ENCODE data around the gene AVL9. TPM values are rescaled to one million over a fixed set of nuclear protein-coding genes. Genes with fewer than 3 reads are reported as not detected.

AVL9 gene
- total RNA-seq, 1 experiment from 2014 or later = 9.3 TPM

DNA sequence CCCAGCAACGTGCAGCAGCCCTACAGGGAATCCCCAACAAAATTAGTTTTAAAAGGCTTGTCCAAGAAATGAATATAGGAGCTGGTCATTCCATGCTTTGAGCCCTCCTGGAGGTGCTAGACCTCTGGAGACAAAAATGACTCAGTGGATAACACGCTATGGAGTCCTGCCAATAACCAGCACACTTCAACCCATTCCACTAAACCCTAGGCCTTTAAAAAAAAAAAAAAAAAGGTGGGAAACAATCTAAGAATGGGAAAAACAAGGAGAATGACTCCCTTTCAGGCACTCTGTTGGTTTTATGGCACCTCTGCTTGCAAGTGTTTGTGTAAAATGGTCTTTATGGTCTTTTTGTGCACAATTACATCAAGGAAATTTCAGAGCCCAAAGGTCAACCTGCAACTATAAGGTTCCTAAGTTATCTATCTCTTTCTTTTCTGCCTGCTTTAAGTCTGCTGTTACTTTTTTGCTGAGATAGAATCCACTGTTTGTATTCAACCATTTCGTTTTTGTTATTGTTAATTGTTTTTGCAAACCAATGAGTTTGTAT lies 21.3 kb downstream of the AVL9 start:
- Histone ChIP-seq H3K27me3 (no peaks in the 10 kb centered on the region), H3K4me3 (no peak overlapping the region), H3K36me3 (peaks cover 61% of the 10 kb centered on the region), H3K9me3 (peaks cover 39% of the 10 kb centered on the region)
- DNase-seq = no peak

DNA sequence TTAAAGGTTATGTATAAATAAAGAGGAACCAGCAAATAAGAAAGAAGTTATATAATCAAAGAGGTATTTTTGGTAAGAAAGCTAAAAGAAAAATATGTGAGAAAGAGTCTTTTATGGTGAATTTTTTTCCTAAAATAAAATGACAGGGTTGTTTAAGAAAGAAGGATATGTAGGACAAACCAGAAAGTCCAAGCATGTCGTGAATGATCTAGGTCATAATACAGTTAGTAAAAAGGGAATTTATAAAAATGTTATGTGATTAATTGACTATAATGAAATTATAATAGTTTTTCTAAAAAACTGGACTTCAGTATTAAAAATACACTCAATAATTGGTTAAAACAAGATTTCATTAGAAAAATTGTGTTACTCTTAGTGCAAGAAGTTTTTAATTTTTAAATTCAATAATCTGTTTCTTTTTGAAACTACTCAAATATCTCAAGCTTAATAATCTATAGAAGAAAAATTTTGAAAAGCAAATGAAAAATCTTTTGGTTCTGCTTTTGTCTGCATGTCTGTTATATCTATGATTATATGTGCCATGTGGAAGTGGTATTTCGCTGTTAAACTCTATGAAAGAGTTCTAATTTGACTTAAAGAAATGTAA lies 23.3 kb downstream of the AVL9 start:
- peaks cover 57% of the 10 kb centered on the region for H3K36me3 ChIP-seq
- H3K9me3 ChIP-seq = peaks cover 39% of the 10 kb centered on the region
- DNase-seq = no peak
- no peaks in the 10 kb centered on the region for H3K27me3 ChIP-seq
- H3K4me3 ChIP-seq = no peak overlapping the region

DNA sequence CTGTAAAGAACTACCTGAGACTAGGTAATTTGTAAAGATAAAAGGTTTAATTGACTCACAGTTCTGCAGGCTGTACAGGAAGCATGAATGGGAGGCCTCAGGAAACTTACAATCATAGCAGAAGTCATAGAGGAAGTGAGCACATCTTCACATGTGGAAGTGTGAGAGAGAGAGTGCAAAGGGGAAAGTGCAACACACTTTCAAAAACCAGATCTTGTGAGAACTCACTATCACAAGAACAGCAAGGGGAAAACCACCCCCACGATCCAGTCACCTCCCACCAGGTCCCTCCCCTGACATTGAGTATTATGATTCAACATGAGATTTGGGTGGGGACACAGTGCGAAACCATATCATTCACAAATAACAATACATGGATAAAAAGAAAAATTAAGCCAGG lies 24.5 kb downstream of the AVL9 start:
- no peak overlapping the region for H3K4me3 ChIP-seq
- peaks cover 53% of the 10 kb centered on the region for H3K36me3 ChIP-seq
- H3K9me3 ChIP-seq = peaks cover 39% of the 10 kb centered on the region
- no peak for DNase-seq
- H3K27me3 ChIP-seq = no peaks in the 10 kb centered on the region

DNA sequence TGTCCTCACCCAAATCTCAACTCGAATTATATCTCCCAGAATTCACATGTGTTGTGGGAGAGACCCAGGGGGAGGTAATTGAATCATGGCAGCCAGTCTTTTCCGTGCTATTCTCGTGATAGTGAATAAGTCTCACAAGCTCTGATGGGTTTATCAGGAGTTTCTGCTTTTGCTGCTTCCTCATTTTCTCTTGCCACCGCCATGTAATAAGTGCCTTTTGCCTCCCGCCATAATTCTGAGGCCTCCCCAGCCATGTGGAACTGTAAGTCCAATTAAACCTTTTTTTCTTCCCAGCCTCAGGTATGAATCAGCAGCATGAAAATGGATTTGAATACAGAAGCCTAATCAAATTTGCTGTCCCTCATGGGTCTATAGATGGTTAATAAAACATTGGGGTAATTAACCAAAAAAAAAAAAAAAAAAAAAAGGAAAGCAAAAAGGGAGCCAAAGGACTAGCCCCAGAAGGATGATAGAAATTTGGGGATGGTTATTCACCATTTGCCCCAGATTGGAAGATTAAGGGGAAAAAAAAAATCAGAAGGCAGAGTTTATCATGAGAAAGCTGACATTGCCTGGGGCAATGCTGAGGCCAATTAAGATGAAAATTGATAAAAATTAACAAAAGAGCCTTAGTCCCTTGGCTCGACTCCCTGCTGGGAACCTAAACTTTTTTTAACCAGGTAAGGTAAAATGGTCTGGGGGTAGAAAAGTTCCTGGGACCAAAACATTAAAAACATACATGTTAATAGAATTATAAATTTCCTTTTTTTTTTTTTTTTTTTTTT lies 27.6 kb downstream of the AVL9 start:
- Histone ChIP-seq H3K9me3 (peaks cover 28% of the 10 kb centered on the region), H3K27me3 (no peaks in the 10 kb centered on the region), H3K4me3 (no peak overlapping the region), H3K36me3 (peaks cover 37% of the 10 kb centered on the region)
- DNase-seq = no peak

DNA sequence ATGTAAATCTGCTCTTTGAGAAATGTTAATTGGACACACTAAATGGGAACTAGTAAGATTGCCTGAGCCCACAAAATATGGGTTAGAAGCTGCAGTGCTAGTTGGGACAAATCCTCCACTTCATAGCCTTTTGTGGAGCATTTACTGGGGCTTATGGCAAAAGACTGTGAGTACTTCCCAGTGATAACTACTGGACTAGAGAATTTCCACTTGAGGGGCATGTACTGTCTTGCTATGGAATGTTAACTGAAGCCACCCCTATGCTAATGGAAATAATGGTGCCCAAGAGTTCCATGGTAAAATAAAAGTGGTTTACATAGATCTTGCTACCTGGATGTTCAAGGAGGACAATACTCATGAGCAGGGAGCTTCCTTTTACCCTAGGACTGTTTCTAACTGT lies 29.3 kb downstream of the AVL9 start:
- Histone ChIP-seq H3K4me3 (no peak overlapping the region), H3K27me3 (no peaks in the 10 kb centered on the region), H3K36me3 (peaks cover 25% of the 10 kb centered on the region), H3K9me3 (peaks cover 13% of the 10 kb centered on the region)
- DNase-seq = no peak

DNA sequence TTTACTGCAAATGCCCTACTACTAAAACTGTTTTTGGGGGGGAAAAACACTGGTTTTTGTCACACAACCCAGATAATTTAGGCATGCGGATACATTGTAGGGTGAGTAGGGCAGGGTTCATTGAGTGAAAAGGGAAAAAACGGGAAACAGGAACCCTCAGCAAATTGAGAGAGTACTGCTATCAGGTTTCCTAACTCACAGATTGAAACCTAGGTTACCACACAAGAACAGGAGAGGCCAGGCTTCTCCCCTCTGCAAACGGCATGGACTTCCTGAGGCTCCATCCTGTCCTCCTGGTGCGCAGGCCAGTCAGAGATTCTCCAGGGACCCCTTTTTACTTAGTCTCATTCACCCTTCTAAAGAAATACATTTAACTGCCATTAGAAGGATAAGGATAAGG lies 30.6 kb downstream of the AVL9 start:
- H3K4me3 ChIP-seq = no peak overlapping the region
- no peaks in the 10 kb centered on the region for H3K27me3 ChIP-seq
- DNase-seq = no peak
- H3K9me3 ChIP-seq = peaks cover 2% of the 10 kb centered on the region; the same call in 1 of the 2 replicates
- H3K36me3 ChIP-seq = peaks cover 15% of the 10 kb centered on the region

DNA sequence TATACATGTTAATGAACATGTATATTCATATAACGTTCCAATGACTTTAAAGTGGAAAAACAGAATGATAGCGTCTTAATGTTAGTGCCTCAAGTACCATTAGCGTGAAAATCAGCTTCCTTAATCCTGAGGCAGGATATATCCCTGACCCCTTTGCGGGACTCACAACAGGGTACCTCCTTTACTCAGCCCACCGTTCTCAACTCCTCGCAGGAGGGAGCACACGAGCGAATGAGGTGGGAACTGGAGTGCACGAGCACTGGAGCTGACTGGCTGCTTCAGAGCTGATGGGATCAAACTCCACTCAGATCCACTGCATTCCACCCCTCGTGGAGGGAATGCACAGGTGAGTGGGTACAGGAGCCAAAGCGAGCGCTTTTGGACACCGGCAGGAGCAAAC lies 36.1 kb downstream of the AVL9 start:
- H3K27me3 ChIP-seq = no peaks in the 10 kb centered on the region
- peaks cover 7% of the 10 kb centered on the region for H3K36me3 ChIP-seq
- H3K4me3 ChIP-seq = no peak overlapping the region
- no peaks in the 10 kb centered on the region for H3K9me3 ChIP-seq
- no peak for DNase-seq

DNA sequence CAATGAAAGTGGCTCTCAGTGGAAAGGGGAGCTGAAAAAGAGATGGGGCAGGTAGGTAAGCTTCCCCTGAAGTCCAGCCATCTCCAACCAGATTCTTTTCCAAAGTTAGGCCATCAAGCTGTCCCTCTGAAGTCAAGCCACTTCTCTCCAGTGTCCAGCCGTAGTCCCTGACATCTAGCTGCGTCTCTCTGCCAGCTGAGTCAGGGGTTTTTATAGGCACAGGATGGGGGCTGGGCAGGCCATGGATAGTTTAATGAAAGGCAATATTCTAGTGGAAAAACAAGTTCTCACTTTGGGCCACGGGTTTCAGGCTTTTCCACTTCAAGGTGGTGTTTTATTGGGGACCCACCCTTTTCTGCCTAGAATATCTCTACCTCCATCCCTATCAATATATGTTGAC lies 36.8 kb downstream of the AVL9 start:
- no peaks in the 10 kb centered on the region for H3K9me3 ChIP-seq
- no peak overlapping the region for H3K4me3 ChIP-seq
- no peak for DNase-seq
- H3K36me3 ChIP-seq = peaks cover 7% of the 10 kb centered on the region
- H3K27me3 ChIP-seq = no peaks in the 10 kb centered on the region

DNA sequence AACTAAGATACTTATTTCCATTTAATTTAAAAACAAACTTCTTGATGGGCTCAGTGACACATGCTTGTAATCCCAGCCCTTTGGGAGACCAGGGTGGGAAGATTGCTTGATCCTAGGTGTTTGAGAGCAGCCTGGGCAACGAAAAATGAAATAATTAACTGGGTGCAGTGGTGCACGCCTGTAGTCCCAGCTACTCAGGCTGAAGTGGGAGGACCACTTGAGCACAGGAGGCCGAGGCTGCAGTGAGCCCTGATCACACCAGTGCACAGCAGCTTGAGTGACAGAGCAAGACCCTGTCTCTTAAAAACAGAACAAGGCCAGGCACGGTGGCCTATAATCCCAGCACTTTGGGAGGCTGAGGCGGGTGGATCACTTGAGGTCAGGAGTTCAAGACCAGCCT lies 37.4 kb downstream of the AVL9 start:
- H3K36me3 ChIP-seq = peaks cover 7% of the 10 kb centered on the region
- DNase-seq = no peak
- no peak overlapping the region for H3K4me3 ChIP-seq
- no peaks in the 10 kb centered on the region for H3K27me3 ChIP-seq
- no peaks in the 10 kb centered on the region for H3K9me3 ChIP-seq

DNA sequence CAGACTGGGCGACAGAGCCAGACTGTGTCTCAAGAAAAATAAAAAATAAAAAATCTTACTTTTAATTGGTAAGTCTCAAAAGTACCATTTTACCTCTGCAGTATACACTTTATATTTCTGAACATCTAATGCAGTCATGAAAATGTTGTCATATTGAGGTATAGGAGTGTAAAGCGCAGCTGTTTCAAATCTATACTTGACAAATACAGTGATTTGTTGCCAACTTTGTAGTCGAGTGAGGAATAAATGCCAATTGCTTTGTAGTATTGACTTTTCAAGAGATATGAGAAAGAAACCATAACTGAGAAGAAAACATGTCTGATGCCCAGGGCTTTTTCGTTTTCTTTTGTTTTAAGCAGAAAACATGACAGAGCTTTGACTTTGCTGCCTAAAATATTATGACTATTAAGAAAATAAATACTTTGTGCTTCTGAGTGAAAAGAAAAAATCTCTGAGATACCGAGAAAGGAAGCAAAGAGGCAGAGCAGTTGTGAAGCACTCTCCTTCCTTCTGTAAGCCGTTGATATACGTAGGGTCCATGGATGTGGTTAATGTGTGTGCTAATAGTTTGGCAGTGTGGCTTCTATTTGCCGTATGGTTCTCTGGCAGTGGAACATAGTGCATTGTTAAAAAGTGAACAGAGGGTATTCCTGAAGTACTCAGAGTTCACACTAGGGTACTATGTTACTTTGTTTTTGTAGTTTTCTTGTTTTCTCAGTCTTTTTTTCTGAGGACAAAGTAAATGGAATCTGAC lies 38.2 kb downstream of the AVL9 start:
- no peak overlapping the region for H3K4me3 ChIP-seq
- H3K9me3 ChIP-seq = no peaks in the 10 kb centered on the region
- H3K36me3 ChIP-seq = peaks cover 7% of the 10 kb centered on the region
- H3K27me3 ChIP-seq = no peaks in the 10 kb centered on the region
- no peak for DNase-seq

DNA sequence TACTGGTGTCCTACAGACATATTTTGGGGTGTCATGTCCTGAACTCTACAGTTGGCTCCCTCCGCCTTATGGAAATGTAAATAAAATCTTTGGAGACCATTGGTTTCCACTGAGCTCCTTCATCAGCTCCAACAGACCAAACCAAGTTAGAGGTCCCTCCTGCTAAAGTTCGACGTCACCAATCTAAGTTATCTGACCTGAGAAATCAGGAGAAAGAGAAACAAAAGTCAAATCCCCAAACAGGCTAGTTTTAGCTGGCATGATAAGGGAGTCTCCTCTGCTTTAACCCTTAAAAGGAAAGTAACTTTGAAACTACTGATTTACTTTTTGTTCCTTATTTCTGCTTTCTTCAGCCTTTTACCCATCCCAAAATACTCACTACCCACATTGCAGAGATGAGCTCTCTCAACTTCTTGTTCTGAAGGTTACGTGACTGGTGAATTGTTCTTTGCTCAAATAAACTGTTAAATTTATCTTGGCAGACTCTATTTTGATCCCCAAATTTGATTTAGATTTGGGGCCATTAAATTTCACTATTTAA lies 39.9 kb downstream of the AVL9 start:
- DNase-seq = no peak

DNA sequence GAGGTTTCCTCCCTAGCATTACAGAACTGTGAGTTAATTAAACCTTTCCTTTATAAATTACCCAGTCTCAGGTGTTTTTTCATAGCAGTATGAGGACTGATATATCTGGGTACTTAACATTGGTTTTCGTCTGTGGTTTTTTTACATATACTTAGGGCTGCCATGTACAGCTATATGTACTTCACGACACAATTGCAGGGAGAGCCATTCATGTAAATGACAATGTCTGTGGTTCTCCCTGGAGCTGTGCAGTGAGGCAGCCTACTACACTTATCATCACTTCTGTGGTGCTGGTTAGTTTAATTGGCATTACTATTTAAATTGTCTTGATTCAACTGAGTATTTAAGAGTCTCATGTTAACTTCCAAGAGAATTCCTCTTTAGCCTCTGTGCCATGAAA lies 40.7 kb downstream of the AVL9 start:
- Histone ChIP-seq H3K27me3 (no peaks in the 10 kb centered on the region), H3K36me3 (peaks cover 7% of the 10 kb centered on the region), H3K4me3 (no peak overlapping the region), H3K9me3 (no peaks in the 10 kb centered on the region)
- DNase-seq = no peak

More for the DNA sequence above, 39.9 kb downstream of the AVL9 start:
- Histone ChIP-seq H3K9me3 (no peaks in the 10 kb centered on the region), H3K27me3 (no peaks in the 10 kb centered on the region), H3K36me3 (peaks cover 7% of the 10 kb centered on the region), H3K4me3 (no peak overlapping the region)

DNA sequence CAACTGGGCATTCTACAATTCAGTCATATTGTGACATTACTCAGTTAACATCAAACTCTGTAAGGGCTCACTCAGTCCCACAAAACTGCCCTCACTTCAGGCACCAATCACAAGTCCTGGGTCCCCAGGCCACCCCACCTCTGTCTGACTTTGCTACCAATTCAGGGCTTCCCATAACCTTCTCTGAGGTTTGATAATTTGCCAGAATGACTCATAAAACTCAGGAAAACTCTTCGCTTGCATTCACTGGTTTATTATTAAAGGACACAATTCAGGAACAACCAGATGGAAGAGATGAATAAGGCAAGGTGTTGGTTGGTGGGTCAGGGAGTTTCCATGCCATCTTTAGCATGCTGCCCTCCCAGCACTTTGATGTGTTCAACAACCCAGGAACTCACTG lies 41.3 kb downstream of the AVL9 start:
- Histone ChIP-seq H3K9me3 (no peaks in the 10 kb centered on the region), H3K27me3 (no peaks in the 10 kb centered on the region), H3K4me3 (no peak overlapping the region), H3K36me3 (peaks cover 5% of the 10 kb centered on the region)
- no peak for DNase-seq

DNA sequence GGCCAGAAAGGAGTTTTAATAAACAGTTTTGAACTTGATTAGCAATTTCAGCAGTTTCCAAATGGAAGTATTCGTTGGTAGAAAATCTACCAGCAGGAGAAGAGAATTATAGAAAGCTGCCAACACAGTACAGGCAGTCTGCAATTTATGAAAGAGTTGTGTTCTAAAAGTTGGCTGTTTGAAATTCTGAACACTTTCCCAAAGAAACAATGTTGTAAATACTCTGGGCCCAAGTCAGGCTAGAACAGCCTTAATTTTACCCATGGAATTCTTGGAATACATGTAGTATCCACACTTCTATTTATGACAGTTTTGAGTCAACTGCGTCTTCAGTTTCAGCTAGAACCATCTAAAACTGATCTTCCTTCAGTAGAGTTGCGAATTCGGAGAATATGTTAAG lies 42.5 kb downstream of the AVL9 start:
- H3K4me3 ChIP-seq = no peak overlapping the region
- peaks cover 2% of the 10 kb centered on the region for H3K36me3 ChIP-seq

DNA sequence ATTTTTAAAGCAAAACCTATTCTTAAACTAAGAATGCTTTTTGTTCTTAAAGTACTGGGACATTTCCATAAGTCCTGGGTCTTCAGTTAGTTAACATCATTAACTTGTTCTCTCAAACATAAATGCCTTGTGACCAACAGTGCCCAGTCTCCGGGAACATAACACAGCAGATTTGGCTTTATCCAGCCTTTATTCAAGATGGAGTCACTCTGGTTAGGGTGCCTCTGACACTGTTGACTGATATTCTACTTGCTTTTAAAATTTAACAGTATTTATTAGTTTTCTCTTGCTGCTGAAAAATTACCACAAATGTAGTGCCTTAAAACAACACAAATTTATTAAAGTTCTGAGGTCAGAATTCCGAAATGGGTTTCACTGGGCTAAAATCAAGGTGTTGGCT lies 44.1 kb downstream of the AVL9 start:
- DNase-seq = no peak
- Histone ChIP-seq H3K9me3 (no peaks in the 10 kb centered on the region), H3K27me3 (no peaks in the 10 kb centered on the region)

More for the DNA sequence above, 42.5 kb downstream of the AVL9 start:
- no peak for DNase-seq
- Histone ChIP-seq H3K27me3 (no peaks in the 10 kb centered on the region), H3K9me3 (no peaks in the 10 kb centered on the region)

DNA sequence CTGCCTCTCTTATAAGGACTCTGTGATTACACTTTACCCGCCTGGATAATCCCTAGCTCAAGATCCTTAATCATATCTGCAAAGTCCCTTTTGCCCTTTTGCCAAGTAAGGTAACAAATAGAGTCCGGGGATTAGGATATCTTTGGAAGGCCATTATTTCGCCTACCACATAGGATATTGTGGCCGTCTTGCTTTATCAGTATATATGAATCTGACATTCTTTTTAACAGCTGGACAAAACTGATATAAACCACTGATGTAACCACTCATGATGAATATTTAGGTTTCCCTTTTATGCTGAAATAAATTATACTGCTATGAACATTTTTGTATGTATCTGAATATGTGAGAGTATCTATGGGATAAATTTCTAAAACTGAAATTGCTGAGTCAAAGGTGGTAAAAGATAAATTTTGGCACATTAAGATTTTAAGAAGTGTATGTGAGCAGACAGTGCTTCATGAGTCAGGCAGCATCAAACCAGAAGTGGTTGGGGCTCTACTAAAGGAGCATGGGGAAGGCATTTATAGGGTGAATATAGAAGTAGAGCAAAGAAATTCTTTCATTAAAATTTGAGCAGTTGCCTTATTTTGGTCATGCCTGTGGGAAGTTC lies 44.7 kb downstream of the AVL9 start:
- no peak for DNase-seq
- peaks cover 10% of the 10 kb centered on the region for H3K36me3 ChIP-seq
- H3K27me3 ChIP-seq = no peaks in the 10 kb centered on the region
- H3K9me3 ChIP-seq = no peaks in the 10 kb centered on the region
- H3K4me3 ChIP-seq = no peak overlapping the region

More for the DNA sequence above, 44.1 kb downstream of the AVL9 start:
- Histone ChIP-seq H3K4me3 (no peak overlapping the region), H3K36me3 (peaks cover 7% of the 10 kb centered on the region)

DNA sequence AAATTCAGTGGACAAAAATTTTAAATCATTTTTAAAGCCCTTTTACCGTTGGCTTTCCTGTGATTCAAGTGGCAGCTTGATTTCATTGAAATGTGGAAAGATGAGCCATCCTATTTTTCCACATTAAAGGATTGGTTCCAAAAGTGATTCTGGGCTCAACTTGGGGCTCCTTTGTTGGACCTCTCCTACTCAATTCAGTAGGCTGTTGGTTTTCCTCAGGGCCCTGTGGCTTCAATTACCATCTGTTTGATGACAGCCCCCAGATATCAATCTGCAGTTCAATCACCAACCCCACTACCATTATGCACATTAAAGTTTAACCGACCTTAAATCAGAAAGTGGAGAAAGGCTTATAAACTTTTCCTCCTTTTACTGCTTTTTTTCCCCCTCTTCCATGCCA lies 47.3 kb downstream of the AVL9 start:
- Histone ChIP-seq H3K4me3 (no peak overlapping the region), H3K9me3 (no peaks in the 10 kb centered on the region), H3K27me3 (no peaks in the 10 kb centered on the region), H3K36me3 (peaks cover 19% of the 10 kb centered on the region)
- DNase-seq = no peak

Measured in MG63 (cell line).